Measurements from ENCODE around the gene AGT. TPM values are rescaled to one million over a fixed set of nuclear protein-coding genes. Genes with fewer than 3 reads are reported as not detected.
A peak's percentile ranks its signal among the peaks of the same experiment; 100 is the strongest.

Gene AGT
- total RNA-seq, 1 experiment from 2014 or later: 41.9 TPM

GRCh38 chr1:230745071-230745470, 31.1 kb upstream of the AGT start:
- H3K4me3 ChIP-seq (ENCODE audit: low read depth, low read length): no peak overlapping the region
- no peaks in the 10 kb centered on the region for H3K36me3 ChIP-seq (ENCODE audit: control insufficient read depth, insufficient read depth, low read length)
- H3K27me3 ChIP-seq (replicated peaks; ENCODE audit: control insufficient read depth, insufficient read depth, low read length): no peaks in the 10 kb centered on the region
- DNase-seq: peak; percentile 63 to 77
- CTCF ChIA-PET: interaction anchor here (0.8 to 1.4 kb wide), 3 partner anchors 14 to 103 kb away, joined by 3 to 5 read pairs (median 3); no protein-coding TSS in a partner anchor
- Mint-ChIP-seq H3K27me3 (ENCODE audit: insufficient read depth, unreplicated experiment) (no peaks in the 10 kb centered on the region), H3K9me3 (ENCODE audit: unreplicated experiment) (peaks cover 9% of the 10 kb centered on the region), H3K36me3 (ENCODE audit: insufficient read depth, unreplicated experiment) (no peaks in the 10 kb centered on the region), H3K4me3 (ENCODE audit: unreplicated experiment) (peak overlapping the region; percentile 32), H3K4me1 (ENCODE audit: low read depth, unreplicated experiment) (peaks cover 39% of the 10 kb centered on the region), H3K27ac (ENCODE audit: unreplicated experiment) (peak overlapping the region; percentile 80)
- BruUV-seq (replicated peaks): no TSS peak
- intact Hi-C loops (cut with micrococcal nuclease; ENCODE audit: unreplicated experiment): loop anchor here (2.0 kb wide), 1 partner anchor 36 kb away; no protein-coding TSS in a partner anchor
- POLR2A ChIA-PET: interaction anchor here (1.5 kb wide), 1 partner anchor 28 kb away, joined by 3 read pairs; no protein-coding TSS in a partner anchor
- H3K4me1 ChIP-seq: peaks cover 49% of the 10 kb centered on the region
- TF ChIP-seq, protein P1, sequence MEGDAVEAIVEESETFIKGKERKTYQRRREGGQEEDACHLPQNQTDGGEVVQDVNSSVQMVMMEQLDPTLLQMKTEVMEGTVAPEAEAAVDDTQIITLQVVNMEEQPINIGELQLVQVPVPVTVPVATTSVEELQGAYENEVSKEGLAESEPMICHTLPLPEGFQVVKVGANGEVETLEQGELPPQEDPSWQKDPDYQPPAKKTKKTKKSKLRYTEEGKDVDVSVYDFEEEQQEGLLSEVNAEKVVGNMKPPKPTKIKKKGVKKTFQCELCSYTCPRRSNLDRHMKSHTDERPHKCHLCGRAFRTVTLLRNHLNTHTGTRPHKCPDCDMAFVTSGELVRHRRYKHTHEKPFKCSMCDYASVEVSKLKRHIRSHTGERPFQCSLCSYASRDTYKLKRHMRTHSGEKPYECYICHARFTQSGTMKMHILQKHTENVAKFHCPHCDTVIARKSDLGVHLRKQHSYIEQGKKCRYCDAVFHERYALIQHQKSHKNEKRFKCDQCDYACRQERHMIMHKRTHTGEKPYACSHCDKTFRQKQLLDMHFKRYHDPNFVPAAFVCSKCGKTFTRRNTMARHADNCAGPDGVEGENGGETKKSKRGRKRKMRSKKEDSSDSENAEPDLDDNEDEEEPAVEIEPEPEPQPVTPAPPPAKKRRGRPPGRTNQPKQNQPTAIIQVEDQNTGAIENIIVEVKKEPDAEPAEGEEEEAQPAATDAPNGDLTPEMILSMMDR (IDR thresholded peaks at IDR 0.05; ENCODE audit: insufficient read depth in 1 of 2, low read depth in 1 of 2, low read length in 1 of 2, severe bottlenecking in 1 of 2, unreplicated experiment in 1 of 2): no peak
- H3K9me3 ChIP-seq: 0 out of 2 replicates have a peak, but pooled peaks cover 3% of the 10 kb centered on the region

DNA sequence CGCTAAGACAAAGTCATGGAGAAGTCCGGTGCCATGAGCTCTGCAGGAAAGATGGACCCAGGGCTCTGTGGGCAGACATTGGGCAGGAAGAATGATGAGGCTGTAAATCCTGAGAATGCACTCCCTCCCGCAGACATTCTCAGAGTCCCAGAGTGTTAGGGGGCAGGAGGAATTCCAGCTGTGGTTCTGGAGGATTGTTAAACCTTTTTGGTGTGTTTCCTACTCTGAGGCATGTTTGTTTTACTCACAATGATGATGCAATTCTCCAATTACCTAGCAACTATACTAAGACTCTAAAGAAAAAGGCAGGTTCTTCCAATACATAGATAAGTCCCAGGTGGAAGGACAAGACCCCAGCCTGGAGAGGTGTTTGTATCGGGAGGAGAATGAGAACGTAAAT, 30.5 kb upstream of the AGT start:
- CTCF ChIA-PET: interaction anchor here (0.8 to 1.4 kb wide), 4 partner anchors 8 to 103 kb away, joined by 3 to 5 read pairs (median 4); no protein-coding TSS in a partner anchor
- BruUV-seq (replicated peaks): no TSS peak
- peak overlapping the region; percentile 32 for H3K4me3 Mint-ChIP-seq (ENCODE audit: unreplicated experiment)

GRCh38 chr1:230743899-230744298, 30.0 kb upstream of the AGT start:
- peaks cover 37% of the 10 kb centered on the region for H3K4me1 ChIP-seq
- Mint-ChIP-seq H3K36me3 (ENCODE audit: insufficient read depth, unreplicated experiment) (no peaks in the 10 kb centered on the region), H3K4me3 (ENCODE audit: unreplicated experiment) (no peak overlapping the region), H3K4me1 (ENCODE audit: low read depth, unreplicated experiment) (peaks cover 35% of the 10 kb centered on the region), H3K9me3 (ENCODE audit: unreplicated experiment) (peaks cover 9% of the 10 kb centered on the region), H3K27ac (ENCODE audit: unreplicated experiment) (peak overlapping the region; percentile 80), H3K27me3 (ENCODE audit: insufficient read depth, unreplicated experiment) (no peaks in the 10 kb centered on the region)
- H3K36me3 ChIP-seq (ENCODE audit: control insufficient read depth, insufficient read depth, low read length): no peaks in the 10 kb centered on the region
- no peak for DNase-seq
- ChIA-PET CTCF (interaction anchor here (0.8 to 1.8 kb wide), 4 partner anchors 9 to 102 kb away, joined by 3 to 8 read pairs (median 4); no protein-coding TSS in a partner anchor), POLR2A (no interaction called here)
- BruUV-seq (replicated peaks): no TSS peak
- TF ChIP-seq, protein P1 (IDR thresholded peaks at IDR 0.05; ENCODE audit: insufficient read depth in 1 of 2, low read depth in 1 of 2, low read length in 1 of 2, severe bottlenecking in 1 of 2, unreplicated experiment in 1 of 2): no peak
- 0 out of 2 replicates have a peak, but pooled peaks cover 3% of the 10 kb centered on the region for H3K9me3 ChIP-seq
- intact Hi-C loops (cut with micrococcal nuclease; ENCODE audit: unreplicated experiment): loop anchor here (1.0 to 2.0 kb wide), 3 partner anchors 9 to 35 kb away; no protein-coding TSS in a partner anchor
- no peaks in the 10 kb centered on the region for H3K27me3 ChIP-seq (replicated peaks; ENCODE audit: control insufficient read depth, insufficient read depth, low read length)
- H3K4me3 ChIP-seq (ENCODE audit: low read depth, low read length): no peak overlapping the region

More for the DNA sequence above, 30.5 kb upstream of the AGT start:
- H3K4me3 ChIP-seq (ENCODE audit: low read depth, low read length): no peak overlapping the region
- H3K4me1 ChIP-seq: peaks cover 42% of the 10 kb centered on the region
- peak overlapping the region; percentile 80 for H3K27ac Mint-ChIP-seq (ENCODE audit: unreplicated experiment)
- H3K9me3 ChIP-seq: 0 out of 2 replicates have a peak, but pooled peaks cover 3% of the 10 kb centered on the region
- no peaks in the 10 kb centered on the region for H3K27me3 Mint-ChIP-seq (ENCODE audit: insufficient read depth, unreplicated experiment)
- H3K36me3 ChIP-seq (ENCODE audit: control insufficient read depth, insufficient read depth, low read length): no peaks in the 10 kb centered on the region
- peak; percentile 48 to 57 for DNase-seq
- TF ChIP-seq, protein P1 (IDR thresholded peaks at IDR 0.05; ENCODE audit: insufficient read depth in 1 of 2, low read depth in 1 of 2, low read length in 1 of 2, severe bottlenecking in 1 of 2, unreplicated experiment in 1 of 2): no peak
- no peaks in the 10 kb centered on the region for H3K27me3 ChIP-seq (replicated peaks; ENCODE audit: control insufficient read depth, insufficient read depth, low read length)
- H3K4me1 Mint-ChIP-seq (ENCODE audit: low read depth, unreplicated experiment): peaks cover 35% of the 10 kb centered on the region
- POLR2A ChIA-PET: interaction anchor here (1.5 kb wide), 1 partner anchor 29 kb away, joined by 3 read pairs; no protein-coding TSS in a partner anchor
- H3K9me3 Mint-ChIP-seq (ENCODE audit: unreplicated experiment): peaks cover 9% of the 10 kb centered on the region
- no peaks in the 10 kb centered on the region for H3K36me3 Mint-ChIP-seq (ENCODE audit: insufficient read depth, unreplicated experiment)
- intact Hi-C loops (cut with micrococcal nuclease; ENCODE audit: unreplicated experiment): loop anchor here (1.0 to 2.0 kb wide), 3 partner anchors 9 to 36 kb away; no protein-coding TSS in a partner anchor
